A673 (cell line): Measurements from ENCODE around the gene TNS1.

Experiments used
- CTCF ChIP-seq: fragments of 300-800, 200-600 bp; sonication (generic); conservative IDR thresholded peaks from 2 replicates; pipeline ENCODE4 v1.5.1; 2017; ENCODE audit warnings: low read depth, mild to moderate bottlenecking, antibody characterized with exemption, low read length, moderate library complexity, mixed read lengths
- EZH2 ChIP-seq: fragments of 200-600 bp; sonication (generic); IDR thresholded peaks from 2 replicates; pipeline ENCODE4 v1.6.1; 2017; ENCODE audit warnings: borderline replicate concordance, low read depth, mild to moderate bottlenecking, mixed read lengths, antibody characterized with exemption, low read length; ENCODE audit not compliant: poor library complexity, severe bottlenecking

GRCh38 chr2:217919204-217919603, 83.6 kb downstream of the TNS1 start:
- TF ChIP-seq EZH2 (no peak), CTCF (no peak)
